Neural crest cell (in vitro differentiated cells): ENCODE measurements around the gene PLA2G3. TPM values are rescaled to one million over a fixed set of nuclear protein-coding genes. Genes with fewer than 3 reads are reported as not detected.

ENCODE experiments used
- DNase-seq: peaks from one replicate; pipeline ENCODE4 v3.0.0; 2021; ENCODE audit warnings: low read depth, mixed read lengths, low spot score
- H3K27ac Mint-ChIP-seq: one replicate; pipeline ENCODE4 v1.8.0; 2021; ENCODE audit warnings: mild to moderate bottlenecking, mixed read lengths; ENCODE audit not compliant: unreplicated experiment
- H3K27me3 Mint-ChIP-seq: 2 replicates; pipeline ENCODE4 v1.8.0; 2021; ENCODE audit warnings: low read depth, mild to moderate bottlenecking, mixed read lengths
- H3K36me3 Mint-ChIP-seq: 2 replicates; pipeline ENCODE4 v1.8.0; 2021; ENCODE audit warnings: low read depth, mild to moderate bottlenecking, mixed read lengths
- H3K4me1 Mint-ChIP-seq: 2 replicates; pipeline ENCODE4 v1.8.0; 2021; ENCODE audit warnings: mixed read lengths
- H3K4me3 Mint-ChIP-seq: one replicate; pipeline ENCODE4 v1.8.0; 2021; ENCODE audit warnings: mild to moderate bottlenecking, mixed read lengths
- H3K9me3 Mint-ChIP-seq: 2 replicates; pipeline ENCODE4 v1.8.0; 2021; ENCODE audit warnings: mixed read lengths
- long read RNA-seq: library from polyadenylated mRNA; unstranded; transcript quantifications from one replicate; pipeline ENCODE4 v2.0.0, GENCODE V29; 2020
- total RNA-seq: library from RNA; stranded (reverse); gene quantifications from 2 replicates; pipeline ENCODE4 v1.2.1, GENCODE V29; 2021
- TF ChIP-seq, protein P1 (sequence below): fragments of 200-600 bp; sonication (generic); conservative IDR thresholded peaks from 2 replicates; pipeline ENCODE4 v1.5.0; 2021; ENCODE audit warnings: antibody characterized with exemption, mild to moderate bottlenecking

Gene PLA2G3, protein sequence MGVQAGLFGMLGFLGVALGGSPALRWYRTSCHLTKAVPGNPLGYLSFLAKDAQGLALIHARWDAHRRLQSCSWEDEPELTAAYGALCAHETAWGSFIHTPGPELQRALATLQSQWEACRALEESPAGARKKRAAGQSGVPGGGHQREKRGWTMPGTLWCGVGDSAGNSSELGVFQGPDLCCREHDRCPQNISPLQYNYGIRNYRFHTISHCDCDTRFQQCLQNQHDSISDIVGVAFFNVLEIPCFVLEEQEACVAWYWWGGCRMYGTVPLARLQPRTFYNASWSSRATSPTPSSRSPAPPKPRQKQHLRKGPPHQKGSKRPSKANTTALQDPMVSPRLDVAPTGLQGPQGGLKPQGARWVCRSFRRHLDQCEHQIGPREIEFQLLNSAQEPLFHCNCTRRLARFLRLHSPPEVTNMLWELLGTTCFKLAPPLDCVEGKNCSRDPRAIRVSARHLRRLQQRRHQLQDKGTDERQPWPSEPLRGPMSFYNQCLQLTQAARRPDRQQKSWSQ
- 24.3 and 24.7 TPM in 2 replicates for total RNA-seq
- long read RNA-seq, transcript PLA2G3-201 (7 exons, 2,697 nt) = major isoform, 5 of 9 reads
- long read RNA-seq, partial matches to known transcripts = 2 of 9 reads
- long read RNA-seq, other reads (novel, unspliced or antisense) = 2 of 9 reads

DNA sequence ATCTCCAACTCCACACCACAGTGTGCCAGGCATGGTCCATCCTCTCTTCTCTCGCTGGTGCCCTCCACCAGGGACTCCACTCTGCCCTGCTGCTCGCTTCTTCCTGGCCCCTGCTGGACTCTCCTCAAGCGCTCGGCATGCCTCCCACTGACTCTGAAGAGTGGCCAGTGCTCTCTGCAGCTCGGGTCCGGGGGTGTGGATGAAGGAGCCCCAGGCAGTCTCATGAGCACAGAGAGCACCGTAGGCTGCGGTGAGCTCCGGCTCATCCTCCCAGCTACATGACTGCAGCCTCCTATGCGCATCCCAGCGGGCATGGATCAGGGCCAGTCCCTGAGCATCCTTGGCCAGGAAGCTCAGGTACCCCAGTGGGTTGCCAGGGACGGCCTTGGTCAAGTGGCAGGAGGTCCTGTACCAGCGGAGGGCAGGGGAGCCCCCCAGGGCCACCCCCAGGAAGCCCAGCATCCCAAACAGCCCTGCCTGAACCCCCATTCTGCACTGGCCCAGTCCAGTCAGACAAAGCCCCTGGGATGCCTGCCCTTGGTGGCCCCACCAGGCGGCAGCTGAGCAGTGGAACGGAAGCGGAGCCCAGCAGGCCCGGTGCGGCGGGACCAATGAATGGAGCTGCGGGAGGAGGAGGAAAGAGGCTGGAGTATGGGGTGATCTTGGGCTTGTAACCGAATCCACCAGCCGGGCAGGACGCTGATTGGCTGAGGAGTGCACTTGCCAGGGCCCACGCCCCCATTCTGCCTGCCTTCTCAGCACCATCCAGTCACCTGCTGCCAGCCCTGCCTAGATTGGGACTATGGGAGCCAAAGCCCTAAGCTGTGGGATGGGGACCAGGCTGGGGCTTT, at the start of gene PLA2G3:
Gene PLA2G3, minus strand, starts transcription at position 643 of the 851 bp plus-strand sequence. Its CDS starts 154 bp downstream, at position 489.
- H3K27ac Mint-ChIP-seq = peak within 1 kb of the TSS; percentile 93
- TF ChIP-seq, protein P1, sequence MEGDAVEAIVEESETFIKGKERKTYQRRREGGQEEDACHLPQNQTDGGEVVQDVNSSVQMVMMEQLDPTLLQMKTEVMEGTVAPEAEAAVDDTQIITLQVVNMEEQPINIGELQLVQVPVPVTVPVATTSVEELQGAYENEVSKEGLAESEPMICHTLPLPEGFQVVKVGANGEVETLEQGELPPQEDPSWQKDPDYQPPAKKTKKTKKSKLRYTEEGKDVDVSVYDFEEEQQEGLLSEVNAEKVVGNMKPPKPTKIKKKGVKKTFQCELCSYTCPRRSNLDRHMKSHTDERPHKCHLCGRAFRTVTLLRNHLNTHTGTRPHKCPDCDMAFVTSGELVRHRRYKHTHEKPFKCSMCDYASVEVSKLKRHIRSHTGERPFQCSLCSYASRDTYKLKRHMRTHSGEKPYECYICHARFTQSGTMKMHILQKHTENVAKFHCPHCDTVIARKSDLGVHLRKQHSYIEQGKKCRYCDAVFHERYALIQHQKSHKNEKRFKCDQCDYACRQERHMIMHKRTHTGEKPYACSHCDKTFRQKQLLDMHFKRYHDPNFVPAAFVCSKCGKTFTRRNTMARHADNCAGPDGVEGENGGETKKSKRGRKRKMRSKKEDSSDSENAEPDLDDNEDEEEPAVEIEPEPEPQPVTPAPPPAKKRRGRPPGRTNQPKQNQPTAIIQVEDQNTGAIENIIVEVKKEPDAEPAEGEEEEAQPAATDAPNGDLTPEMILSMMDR = no peak
- peak within 1 kb of the TSS; percentile 91 for H3K4me3 Mint-ChIP-seq
- H3K27me3 Mint-ChIP-seq = no peaks in the 10 kb centered on the region
- peak; percentile 76 for DNase-seq
- peaks cover 30% of the 10 kb centered on the region for H3K4me1 Mint-ChIP-seq
- H3K36me3 Mint-ChIP-seq = no peaks in the 10 kb centered on the region
- H3K9me3 Mint-ChIP-seq = peaks cover under 1% of the 10 kb centered on the region

DNA sequence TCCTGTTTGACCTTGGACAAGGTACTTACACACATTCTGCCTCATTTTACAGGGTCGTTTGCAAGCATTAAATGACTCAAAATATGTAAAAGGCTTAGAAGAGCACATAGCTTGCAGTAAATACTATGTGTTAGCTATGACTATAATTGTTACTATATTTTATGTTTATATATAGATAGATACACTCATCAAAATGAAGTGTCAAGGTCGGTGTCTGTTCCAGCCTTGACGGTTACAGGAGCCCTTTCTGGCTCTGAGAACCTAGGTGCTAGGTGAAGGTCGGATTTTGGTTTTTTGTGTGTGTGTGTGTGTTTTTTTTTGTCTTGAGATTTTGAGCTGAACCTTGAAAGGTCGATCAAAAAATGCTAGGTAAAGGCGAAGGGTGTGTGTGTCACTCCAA, 47.3 kb upstream of the PLA2G3 start:
- H3K4me3 Mint-ChIP-seq = no peak overlapping the region
- TF ChIP-seq, protein P1 = no peak
- no peak for DNase-seq
- H3K27ac Mint-ChIP-seq = no peak overlapping the region
- peaks cover 5% of the 10 kb centered on the region for H3K36me3 Mint-ChIP-seq
- H3K4me1 Mint-ChIP-seq = no peaks in the 10 kb centered on the region
- no peaks in the 10 kb centered on the region for H3K9me3 Mint-ChIP-seq
- no peaks in the 10 kb centered on the region for H3K27me3 Mint-ChIP-seq

DNA sequence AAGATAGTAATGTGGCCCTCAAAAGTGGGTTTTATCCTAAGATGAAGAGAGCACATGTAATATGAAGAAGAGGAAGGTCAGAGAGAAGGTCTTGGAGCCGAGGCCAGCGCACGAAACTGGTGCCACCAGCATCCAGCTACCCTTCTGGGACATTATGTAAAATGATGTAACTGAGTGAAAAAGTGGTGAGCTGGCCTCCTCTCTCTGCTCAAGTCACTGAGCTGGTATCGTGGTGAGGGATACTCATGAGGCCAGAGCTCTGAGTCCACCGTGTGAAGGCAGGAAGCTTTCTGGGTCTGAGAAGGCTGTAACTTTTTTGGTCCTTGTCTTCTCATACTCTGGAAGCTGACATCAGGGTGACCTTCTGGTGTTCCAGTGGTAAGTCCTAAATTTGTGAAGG, 44.7 kb upstream of the PLA2G3 start:
- no peak for DNase-seq
- Mint-ChIP-seq H3K27ac (no peak overlapping the region), H3K9me3 (no peaks in the 10 kb centered on the region), H3K36me3 (peaks cover 14% of the 10 kb centered on the region), H3K4me1 (no peaks in the 10 kb centered on the region), H3K27me3 (no peaks in the 10 kb centered on the region), H3K4me3 (no peak overlapping the region)
- TF ChIP-seq, protein P1 = no peak

DNA sequence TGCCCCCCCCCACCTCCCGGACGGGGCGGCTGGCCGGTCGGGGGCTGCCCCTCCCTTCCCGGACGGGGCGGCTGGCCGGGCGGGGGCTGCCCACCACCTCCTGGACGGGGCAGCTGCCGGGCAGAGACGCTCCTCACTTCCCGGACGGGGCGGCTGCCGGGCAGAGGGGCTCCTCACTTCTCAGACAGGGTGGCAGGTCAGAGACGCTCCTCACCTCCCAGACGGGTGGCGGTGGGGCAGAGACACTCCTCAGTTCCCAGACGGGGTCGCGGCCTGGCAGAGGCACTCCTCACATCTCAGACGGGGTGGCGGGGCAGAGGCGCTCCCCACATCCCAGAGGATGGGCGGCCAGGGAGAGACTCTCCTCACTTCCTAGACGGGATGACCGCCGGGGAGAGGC, 43.7 kb upstream of the PLA2G3 start:
- H3K4me1 Mint-ChIP-seq = no peaks in the 10 kb centered on the region
- no peak overlapping the region for H3K27ac Mint-ChIP-seq
- no peaks in the 10 kb centered on the region for H3K9me3 Mint-ChIP-seq
- no peak overlapping the region for H3K4me3 Mint-ChIP-seq
- no peak for DNase-seq
- TF ChIP-seq, protein P1 = no peak
- no peaks in the 10 kb centered on the region for H3K27me3 Mint-ChIP-seq
- peaks cover 14% of the 10 kb centered on the region for H3K36me3 Mint-ChIP-seq

DNA sequence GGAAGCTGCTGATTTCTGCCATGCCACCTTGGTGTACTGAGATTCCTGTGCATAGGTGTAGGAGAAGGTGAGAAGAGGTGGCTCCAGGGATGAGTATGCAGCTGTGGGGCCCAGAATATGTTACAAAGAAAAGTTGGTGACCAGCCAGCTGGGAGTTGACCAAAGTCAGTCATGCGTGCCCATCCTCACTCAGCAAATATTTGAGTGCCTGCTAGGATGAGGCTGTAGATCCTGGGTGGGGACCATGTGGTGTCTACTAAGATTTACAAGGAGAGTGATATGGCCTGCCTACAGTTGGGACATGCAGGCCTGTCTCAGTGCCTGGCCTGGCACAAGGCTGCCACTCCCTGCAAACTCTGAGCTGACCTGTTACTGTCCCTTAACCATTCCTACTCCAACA, 39.0 kb upstream of the PLA2G3 start:
- H3K9me3 Mint-ChIP-seq = no peaks in the 10 kb centered on the region
- H3K36me3 Mint-ChIP-seq = peaks cover 16% of the 10 kb centered on the region
- DNase-seq = no peak
- TF ChIP-seq, protein P1 = no peak
- no peaks in the 10 kb centered on the region for H3K4me1 Mint-ChIP-seq
- no peaks in the 10 kb centered on the region for H3K27me3 Mint-ChIP-seq
- H3K4me3 Mint-ChIP-seq = no peak overlapping the region
- no peak overlapping the region for H3K27ac Mint-ChIP-seq
